ENCODE results near the gene CHD9NB. TPM values are rescaled to one million over a fixed set of nuclear protein-coding genes. Genes with fewer than 3 reads are reported as not detected.
A peak's percentile ranks its signal among the peaks of the same experiment; 100 is the strongest.

The CHD9NB gene
- total and polyA plus RNA-seq, 9 of the 15 experiments (the other 6 are each of a cell fraction or from before 2014, with no cell fraction given), result 0.06 to 0.10 (median 0.07) TPM; not detected in 6

DNA sequence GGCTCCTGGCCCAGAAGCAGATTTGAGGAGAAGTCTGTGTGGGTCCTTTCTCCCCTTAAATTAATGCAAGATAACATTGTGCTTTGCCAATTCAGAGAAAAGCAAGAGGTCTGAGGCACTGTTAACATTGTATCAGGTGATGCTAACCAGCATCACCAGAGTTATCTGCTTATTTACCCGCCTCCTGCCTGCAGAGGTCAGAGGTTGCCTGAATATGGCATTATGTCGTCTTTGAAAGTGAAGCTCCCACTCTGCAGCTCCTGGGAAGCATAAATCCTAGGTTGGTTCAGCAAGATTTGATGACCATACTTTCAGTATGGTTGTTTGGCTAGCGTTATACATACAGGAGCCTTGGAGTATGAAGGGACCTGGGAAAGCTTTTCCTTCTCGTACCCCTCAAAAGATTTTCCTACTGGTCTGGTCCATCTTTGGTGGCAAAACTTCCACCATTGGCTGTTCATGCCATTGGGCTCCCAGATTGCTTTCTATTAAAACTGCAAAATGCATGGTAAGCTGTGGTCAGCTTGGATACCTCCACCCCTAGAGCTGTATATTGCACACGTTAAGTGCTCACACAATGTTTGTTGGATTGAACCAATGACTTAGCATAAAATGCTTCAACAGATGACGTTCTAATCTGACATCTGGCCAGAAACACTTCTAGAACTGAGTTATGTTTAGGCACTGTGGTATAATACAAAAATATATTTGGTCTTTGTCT lies 26.2 kb upstream of the CHD9NB start (continued):
- TF ChIP-seq, protein P1, sequence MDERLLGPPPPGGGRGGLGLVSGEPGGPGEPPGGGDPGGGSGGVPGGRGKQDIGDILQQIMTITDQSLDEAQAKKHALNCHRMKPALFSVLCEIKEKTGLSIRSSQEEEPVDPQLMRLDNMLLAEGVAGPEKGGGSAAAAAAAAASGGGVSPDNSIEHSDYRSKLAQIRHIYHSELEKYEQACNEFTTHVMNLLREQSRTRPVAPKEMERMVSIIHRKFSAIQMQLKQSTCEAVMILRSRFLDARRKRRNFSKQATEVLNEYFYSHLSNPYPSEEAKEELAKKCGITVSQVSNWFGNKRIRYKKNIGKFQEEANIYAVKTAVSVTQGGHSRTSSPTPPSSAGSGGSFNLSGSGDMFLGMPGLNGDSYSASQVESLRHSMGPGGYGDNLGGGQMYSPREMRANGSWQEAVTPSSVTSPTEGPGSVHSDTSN (CRISPR knock-in tag; IDR thresholded peaks at IDR 0.05; ENCODE audit: low read depth), result no peak
- TF ChIP-seq, protein P1 (tag; conservative IDR thresholded peaks at IDR 0.05; ENCODE audit: low read depth), result peak; percentile 33
- no peak for TF ChIP-seq PHB2 (IDR thresholded peaks at IDR 0.05; ENCODE audit: low read depth)
- no peak for TF ChIP-seq ZKSCAN3 (CRISPR knock-in tag; IDR thresholded peaks at IDR 0.05)
- no peak for TF ChIP-seq NCOA1 (IDR thresholded peaks at IDR 0.05; ENCODE audit: low read depth)
- TF ChIP-seq, protein P2, sequence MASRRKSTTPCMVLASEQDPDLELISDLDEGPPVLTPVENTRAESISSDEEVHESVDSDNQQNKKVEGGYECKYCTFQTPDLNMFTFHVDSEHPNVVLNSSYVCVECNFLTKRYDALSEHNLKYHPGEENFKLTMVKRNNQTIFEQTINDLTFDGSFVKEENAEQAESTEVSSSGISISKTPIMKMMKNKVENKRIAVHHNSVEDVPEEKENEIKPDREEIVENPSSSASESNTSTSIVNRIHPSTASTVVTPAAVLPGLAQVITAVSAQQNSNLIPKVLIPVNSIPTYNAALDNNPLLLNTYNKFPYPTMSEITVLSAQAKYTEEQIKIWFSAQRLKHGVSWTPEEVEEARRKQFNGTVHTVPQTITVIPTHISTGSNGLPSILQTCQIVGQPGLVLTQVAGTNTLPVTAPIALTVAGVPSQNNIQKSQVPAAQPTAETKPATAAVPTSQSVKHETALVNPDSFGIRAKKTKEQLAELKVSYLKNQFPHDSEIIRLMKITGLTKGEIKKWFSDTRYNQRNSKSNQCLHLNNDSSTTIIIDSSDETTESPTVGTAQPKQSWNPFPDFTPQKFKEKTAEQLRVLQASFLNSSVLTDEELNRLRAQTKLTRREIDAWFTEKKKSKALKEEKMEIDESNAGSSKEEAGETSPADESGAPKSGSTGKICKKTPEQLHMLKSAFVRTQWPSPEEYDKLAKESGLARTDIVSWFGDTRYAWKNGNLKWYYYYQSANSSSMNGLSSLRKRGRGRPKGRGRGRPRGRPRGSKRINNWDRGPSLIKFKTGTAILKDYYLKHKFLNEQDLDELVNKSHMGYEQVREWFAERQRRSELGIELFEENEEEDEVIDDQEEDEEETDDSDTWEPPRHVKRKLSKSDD (conservative IDR thresholded peaks at IDR 0.05; ENCODE audit: low read length), result no peak
- TF ChIP-seq HIVEP1 (CRISPR knock-in tag; IDR thresholded peaks at IDR 0.05), result no peak
- TF ChIP-seq WHSC1 (IDR thresholded peaks at IDR 0.05; ENCODE audit: low read length), result no peak
- peak; percentile 45; the same call in 1 of the 2 replicates for TF ChIP-seq CTBP1 (IDR thresholded peaks at IDR 0.05; ENCODE audit: borderline replicate concordance)
- TF ChIP-seq, protein P3, sequence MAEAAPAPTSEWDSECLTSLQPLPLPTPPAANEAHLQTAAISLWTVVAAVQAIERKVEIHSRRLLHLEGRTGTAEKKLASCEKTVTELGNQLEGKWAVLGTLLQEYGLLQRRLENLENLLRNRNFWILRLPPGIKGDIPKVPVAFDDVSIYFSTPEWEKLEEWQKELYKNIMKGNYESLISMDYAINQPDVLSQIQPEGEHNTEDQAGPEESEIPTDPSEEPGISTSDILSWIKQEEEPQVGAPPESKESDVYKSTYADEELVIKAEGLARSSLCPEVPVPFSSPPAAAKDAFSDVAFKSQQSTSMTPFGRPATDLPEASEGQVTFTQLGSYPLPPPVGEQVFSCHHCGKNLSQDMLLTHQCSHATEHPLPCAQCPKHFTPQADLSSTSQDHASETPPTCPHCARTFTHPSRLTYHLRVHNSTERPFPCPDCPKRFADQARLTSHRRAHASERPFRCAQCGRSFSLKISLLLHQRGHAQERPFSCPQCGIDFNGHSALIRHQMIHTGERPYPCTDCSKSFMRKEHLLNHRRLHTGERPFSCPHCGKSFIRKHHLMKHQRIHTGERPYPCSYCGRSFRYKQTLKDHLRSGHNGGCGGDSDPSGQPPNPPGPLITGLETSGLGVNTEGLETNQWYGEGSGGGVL (CRISPR knock-in tag; IDR thresholded peaks at IDR 0.05), result no peak
- no peak for TF ChIP-seq SMAD4 (CRISPR knock-in tag; conservative IDR thresholded peaks at IDR 0.05)
- TF ChIP-seq NBN (IDR thresholded peaks at IDR 0.05; ENCODE audit: low read depth), result no peak
- TF ChIP-seq HDAC2 (IDR thresholded peaks at IDR 0.05), result 0 out of 2 replicates have a peak, but pooled peaks have one; percentile 24
- TF ChIP-seq, protein P4, sequence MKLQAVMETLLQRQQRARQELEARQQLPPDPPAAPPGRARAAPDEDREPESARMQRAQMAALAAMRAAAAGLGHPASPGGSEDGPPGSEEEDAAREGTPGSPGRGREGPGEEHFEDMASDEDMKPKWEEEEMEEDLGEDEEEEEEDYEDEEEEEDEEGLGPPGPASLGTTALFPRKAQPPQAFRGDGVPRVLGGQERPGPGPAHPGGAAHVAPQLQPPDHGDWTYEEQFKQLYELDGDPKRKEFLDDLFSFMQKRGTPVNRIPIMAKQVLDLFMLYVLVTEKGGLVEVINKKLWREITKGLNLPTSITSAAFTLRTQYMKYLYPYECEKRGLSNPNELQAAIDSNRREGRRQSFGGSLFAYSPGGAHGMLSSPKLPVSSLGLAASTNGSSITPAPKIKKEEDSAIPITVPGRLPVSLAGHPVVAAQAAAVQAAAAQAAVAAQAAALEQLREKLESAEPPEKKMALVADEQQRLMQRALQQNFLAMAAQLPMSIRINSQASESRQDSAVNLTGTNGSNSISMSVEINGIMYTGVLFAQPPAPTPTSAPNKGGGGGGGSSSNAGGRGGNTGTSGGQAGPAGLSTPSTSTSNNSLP (IDR thresholded peaks at IDR 0.05; ENCODE audit: borderline replicate concordance, low read depth, low read length), result 0 out of 2 replicates have a peak, but pooled peaks have one; percentile 13
- TF ChIP-seq, protein P5, sequence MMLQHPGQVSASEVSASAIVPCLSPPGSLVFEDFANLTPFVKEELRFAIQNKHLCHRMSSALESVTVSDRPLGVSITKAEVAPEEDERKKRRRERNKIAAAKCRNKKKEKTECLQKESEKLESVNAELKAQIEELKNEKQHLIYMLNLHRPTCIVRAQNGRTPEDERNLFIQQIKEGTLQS (IDR thresholded peaks at IDR 0.05), result peak; percentile 11; the same call in 1 of the 2 replicates
- TF ChIP-seq, protein P5 (CRISPR knock-in tag; conservative IDR thresholded peaks at IDR 0.05), result no peak
- TF ChIP-seq TAF1 (IDR thresholded peaks at IDR 0.05; ENCODE audit: control insufficient read depth, extremely low read depth, insufficient read depth, low read length, severe bottlenecking), result no peak
- no peak for TF ChIP-seq ZBTB1 (CRISPR knock-in tag; IDR thresholded peaks at IDR 0.05; ENCODE audit: borderline replicate concordance, low read depth)

All from K562 (cell line).